SK-MEL-5 (cell line): ENCODE results near the gene FAM53B. TPM values are rescaled to one million over a fixed set of nuclear protein-coding genes. Genes with fewer than 3 reads are reported as not detected.
"Not testable (repeated sequence)": the region's sequence is repeated elsewhere in the genome, so short reads cannot be mapped to it uniquely, and the experiment has no call there.

Experiments used
- DNase-seq: peaks from one replicate; pipeline ENCODE4 v3.0.0-alpha.2; 2016; ENCODE audit warnings: low read depth, low spot score
- in situ Hi-C: cut with HindIII; loops from 2 replicates; pipeline ENCODE4 v1.10.0; 2016; ENCODE audit warnings: low sequenced_read_pairs, high pct_unique_total_duplicates, low pct_unique_long_range_greater_than_20kb
- polyA plus RNA-seq, 2 experiments: library from polyadenylated mRNA; depleted of rRNA; stranded (reverse); fragments of >200 nt; gene quantifications; 2 replicates each; pipeline ENCODE4 v1.2.3, GENCODE V29; 2015
- total RNA-seq: library from RNA; depleted of rRNA; stranded (reverse); fragments of >200 nt; shearing (Covaris generic); gene quantifications from 2 replicates; pipeline ENCODE4 v1.2.3, GENCODE V29; 2014; rRNA removed

Gene FAM53B, protein sequence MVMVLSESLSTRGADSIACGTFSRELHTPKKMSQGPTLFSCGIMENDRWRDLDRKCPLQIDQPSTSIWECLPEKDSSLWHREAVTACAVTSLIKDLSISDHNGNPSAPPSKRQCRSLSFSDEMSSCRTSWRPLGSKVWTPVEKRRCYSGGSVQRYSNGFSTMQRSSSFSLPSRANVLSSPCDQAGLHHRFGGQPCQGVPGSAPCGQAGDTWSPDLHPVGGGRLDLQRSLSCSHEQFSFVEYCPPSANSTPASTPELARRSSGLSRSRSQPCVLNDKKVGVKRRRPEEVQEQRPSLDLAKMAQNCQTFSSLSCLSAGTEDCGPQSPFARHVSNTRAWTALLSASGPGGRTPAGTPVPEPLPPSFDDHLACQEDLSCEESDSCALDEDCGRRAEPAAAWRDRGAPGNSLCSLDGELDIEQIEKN
- 58.1 and 68.2 TPM in 2 replicates for total RNA-seq
- 43.1 and 52.4 TPM in 2 replicates for polyA plus RNA-seq (2015; cell fraction: cytosol; rRNA removed)
- polyA plus RNA-seq (2015; cell fraction: nucleus; rRNA removed) = 24.6 and 27.5 TPM in 2 replicates

DNA sequence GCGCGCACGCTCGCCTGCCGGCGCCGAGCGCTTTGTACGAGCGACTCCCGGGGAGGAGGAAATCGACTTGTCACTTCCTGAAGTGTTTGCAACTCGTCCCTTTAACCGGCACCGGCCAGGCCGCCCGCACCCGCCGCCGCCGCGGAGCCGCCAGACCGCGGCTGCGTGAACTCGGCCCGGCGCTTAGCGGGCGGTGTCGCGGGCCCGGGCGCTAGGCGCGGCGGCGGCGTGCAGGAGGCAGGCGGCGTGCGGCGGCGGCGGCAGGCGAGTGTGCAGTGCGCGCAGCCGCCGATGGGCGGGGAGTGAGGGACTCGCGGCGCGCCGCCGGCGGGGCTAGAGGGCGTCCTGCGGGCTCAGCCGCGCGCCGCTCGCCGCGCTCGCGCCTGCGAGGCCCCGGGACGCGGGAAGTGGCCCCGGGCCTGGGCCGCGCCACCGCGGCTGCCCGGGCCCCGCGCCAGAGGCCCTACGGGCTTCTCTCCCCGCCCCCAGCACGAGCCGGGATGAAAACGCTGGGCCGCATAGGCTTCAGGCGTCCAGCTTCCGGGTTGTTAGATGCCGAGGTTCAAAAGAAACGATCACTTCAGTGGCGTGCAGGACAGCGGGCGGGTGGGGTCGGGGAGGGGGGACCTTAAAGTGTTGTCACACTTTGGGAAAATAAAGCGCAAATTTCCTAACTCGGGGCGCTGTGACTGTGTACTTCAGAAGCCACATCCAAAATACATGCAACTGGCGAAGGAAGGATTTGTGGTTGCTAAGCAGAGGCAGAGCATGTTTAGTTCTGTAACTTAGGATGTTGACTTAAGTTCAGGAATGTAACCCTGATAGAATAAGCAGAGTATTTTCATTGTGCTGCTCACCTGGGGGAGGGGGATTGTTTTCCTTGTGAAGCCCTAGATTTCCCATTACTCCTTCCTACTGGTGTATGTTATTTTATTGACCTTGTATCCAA is at the start of gene FAM53B:
Gene FAM53B (minus strand): TSS at position 277 of the 949 bp plus-strand sequence. CDS start 37,665 bp downstream, outside the sequence.
- DNase-seq = peak; percentile 64
- in situ Hi-C loops = no loop called here

DNA sequence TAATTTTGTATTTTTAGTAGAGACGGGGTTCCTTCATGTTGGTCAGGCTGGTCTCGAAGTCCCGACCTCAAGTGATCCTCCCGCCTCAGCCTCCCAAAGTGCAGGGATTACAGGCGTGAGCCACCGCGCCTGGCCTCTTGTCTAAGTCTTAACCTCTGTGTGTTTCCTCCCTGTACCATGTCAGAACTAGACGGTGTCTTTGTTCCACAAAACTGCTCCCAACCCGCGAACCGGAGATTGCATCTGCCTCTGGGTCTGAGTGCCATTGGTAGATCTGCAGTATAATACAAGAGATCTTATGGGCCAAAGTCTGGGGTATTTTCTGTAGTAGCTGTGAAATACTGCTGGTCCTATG is 48.8 kb upstream of the FAM53B start:
- no peak for DNase-seq
- in situ Hi-C loops = no loop called here

DNA sequence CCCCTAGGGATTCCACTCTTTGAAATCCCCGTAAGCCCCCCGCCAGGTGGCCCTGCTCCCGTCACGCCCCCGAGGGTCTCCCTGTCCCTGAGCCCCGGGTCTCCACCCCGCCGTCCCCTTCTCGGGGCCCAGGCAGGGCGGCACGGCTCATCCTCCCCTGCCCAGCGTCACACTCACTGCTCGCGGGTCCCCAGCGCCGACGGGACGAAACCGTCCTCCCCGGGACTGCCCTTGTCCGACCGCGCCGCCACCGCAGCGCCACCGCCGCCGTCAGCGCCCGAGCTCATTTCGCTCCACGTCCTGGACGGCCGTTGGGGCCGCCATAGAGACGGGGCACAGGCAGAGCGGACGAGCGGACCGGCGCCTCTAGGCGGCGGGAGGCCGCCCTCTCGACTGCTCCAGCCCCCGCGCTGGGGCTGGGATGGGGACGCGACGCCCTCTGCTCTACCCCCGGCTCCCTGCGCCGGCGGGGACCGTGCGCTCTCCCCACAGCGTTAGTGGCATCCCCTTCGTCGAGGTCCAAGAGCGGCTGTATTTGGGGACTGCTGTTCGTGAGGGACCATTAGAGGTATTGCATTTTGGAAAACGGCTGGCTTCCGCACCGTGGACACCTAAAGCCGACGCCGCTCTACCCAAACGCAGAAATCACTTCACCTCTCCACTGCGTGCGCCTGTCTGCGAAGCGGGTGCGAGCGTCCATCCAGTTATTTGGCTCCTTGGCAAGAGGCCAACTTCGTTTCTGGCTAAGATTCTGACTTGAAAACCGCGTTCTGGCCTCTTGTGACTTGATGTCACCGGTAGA is 47.6 kb upstream of the FAM53B start, which contains the start of gene EEF1AKMT2:
Gene EEF1AKMT2 (minus strand): TSS at position 341 of the 802 bp plus-strand sequence. CDS start 54 bp downstream, at position 287.
- in situ Hi-C loops = no loop called here

DNA sequence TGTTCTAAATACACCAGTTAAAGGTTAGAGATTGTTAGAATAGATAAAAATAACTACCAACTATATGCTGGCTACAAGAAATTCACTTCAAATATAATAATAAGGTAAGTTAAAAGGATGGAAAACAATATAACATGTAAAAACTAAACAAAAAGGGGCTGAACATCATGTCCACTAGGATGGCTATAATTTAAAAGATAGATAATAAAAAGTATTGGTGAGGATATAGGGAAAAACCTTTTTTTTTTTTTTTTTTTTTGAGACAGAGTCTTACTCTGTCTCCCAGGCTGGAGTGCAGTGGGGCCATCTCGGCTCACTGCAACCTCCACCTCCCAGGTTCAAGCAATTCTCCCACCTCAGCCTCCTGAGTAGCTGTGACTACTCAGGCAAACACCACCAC is 38.7 kb upstream of the FAM53B start:
- in situ Hi-C loops, DNase-seq: not testable (repeated sequence)

More for the DNA sequence above, 47.6 kb upstream of the FAM53B start, which contains the start of gene EEF1AKMT2:
- peak; percentile 80 for DNase-seq

DNA sequence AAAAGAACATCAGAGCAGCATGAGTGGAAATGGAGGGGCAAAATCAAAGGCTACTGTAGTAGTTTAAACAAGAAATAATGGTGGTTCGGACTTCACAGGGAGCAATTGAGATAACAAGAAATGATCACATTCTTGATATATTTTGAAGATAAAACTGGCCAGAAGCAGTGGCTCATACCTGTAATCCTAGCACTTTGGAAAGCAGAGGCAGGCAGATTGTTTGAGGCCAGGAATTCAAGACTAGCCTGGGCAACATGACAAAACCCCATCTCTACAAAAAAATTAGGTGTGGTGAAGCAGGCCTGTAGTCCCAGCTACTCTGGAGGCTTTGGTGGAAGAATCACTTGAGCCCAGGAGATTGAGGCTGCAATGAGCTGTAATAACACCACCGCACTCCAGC is 24.6 kb upstream of the FAM53B start:
- no peak for DNase-seq
- in situ Hi-C loops = no loop called here

DNA sequence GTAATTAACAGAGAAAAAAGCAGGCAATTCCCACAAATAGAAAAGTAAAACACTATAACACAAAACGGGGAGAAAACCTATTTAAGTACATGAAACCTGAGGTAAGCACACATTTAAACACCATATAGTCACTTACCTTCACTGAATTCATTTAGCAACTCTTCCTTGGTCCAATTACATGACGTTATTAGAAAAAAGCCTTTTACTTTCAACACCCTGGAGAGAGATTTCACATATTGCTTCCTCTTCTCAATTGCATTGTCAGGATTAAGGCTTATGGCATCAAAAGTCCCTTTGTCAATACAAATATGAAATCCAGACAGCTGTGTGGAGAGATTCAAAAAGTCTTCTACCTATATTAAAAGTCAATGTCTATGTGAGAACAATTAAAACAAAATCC is 21.1 kb upstream of the FAM53B start:
- in situ Hi-C loops = no loop called here
- DNase-seq = no peak

DNA sequence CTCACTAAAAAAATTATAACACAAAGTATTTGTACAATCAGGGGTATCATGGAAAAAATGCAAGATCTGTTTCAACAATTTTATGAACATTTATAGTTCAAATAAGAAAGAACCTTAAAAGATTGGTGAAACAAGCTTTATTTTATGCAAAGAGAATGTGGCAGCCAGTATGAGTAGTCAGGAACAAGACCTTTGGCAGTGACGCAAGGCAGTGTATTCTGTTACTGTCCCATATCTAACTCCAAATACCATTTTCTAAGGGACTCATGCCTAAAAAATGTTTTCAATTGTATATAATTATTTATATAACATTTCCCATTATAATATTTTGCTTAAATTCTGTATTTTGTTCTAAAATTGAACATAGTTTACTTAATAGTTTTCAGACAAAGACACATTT is 19.1 kb upstream of the FAM53B start:
- in situ Hi-C loops = no loop called here
- DNase-seq = no peak

DNA sequence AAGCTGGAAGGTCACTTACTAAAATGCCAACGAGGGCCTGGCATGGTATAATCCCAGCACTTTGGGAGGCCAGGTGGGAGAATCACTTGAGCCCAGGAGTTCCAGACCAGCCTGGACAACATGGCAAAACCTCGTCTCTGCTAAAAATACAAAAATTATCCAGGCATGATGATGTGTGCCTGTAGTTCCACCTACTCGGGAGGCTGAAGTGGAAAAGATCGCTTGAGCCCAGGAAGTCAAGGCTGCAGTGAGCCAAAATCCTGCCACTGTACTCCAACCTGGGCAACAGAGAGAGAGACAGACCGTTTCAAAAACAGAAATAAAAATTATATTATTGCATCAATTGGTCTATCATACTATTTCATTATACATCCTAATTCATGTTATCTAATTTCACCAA is 18.1 kb upstream of the FAM53B start:
- no peak for DNase-seq
- in situ Hi-C loops = no loop called here

DNA sequence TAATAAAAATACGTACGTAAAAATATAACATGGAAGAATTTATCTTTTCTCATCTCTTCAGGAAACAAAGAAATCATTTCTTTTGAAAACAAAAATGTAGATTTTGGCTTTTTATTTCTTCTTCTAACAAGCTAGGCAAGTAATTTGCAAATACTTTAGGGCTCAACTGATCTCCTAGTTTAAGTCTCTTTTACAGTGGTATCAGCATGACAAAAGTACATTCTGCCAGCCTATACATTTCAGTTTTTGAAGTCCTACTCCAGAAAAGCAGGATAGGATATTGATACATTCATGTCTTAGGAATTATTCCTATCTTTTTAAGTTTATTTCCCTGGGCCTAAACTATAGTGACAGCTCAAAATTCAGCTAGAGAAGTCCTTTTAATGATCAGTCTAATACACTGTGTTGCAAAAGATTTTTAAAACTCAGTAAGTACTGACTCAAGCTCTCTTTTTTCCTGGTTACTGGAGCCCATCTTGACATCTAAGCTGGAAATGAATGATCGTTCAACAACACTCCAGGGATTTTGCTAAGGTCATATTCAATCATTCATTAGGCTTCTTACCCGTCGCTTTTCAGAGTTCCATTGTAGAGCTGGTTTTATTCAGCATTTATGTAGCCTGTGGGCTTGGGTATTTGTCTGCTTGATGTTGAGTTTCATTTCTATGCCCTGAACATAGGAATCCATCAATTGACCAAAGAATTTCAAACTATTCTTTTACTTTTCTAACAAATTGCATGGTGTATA is 12.2 kb upstream of the FAM53B start:
- DNase-seq = peak; percentile 35
- in situ Hi-C loops = no loop called here

DNA sequence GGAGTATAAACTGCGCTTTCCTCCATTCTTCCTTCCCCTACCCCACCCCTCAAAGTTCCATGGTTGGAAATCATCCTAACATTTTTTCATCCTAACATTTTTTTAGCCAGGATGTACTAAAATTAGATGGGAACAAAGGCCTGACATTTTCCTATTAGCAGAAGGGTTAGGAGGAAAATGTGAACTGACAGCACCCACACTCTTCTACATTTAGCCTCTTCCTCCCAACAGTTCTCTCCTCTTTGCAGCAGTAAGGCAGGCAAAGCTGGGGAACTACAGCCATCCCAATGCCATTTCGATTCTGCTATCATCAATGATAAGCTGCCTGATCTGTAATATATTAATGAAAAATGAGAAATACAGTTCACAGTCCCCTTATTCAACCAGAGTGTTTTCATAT is 11.4 kb upstream of the FAM53B start:
- DNase-seq = no peak

DNA sequence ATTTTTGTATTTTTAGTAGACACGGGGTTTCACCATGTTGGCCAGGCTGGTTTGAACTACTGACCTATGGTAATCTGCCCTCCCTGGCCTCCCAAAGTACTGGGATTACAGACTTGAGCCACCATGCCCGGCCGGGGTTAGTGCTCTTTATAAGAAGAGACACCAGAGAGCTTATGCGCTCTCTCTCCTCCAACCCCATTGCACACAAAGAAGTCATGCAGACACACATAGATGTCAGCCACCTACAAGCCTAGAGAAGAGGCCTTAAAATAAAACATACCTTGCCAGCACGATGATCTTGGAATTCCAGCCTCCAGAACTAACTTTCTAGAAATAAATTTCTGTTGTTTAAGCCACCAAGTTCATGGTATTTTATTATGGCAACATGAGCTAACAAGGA is 10.0 kb upstream of the FAM53B start:
- DNase-seq = no peak
- in situ Hi-C loops = no loop called here

More for the DNA sequence above, 11.4 kb upstream of the FAM53B start:
- in situ Hi-C loops = no loop called here

DNA sequence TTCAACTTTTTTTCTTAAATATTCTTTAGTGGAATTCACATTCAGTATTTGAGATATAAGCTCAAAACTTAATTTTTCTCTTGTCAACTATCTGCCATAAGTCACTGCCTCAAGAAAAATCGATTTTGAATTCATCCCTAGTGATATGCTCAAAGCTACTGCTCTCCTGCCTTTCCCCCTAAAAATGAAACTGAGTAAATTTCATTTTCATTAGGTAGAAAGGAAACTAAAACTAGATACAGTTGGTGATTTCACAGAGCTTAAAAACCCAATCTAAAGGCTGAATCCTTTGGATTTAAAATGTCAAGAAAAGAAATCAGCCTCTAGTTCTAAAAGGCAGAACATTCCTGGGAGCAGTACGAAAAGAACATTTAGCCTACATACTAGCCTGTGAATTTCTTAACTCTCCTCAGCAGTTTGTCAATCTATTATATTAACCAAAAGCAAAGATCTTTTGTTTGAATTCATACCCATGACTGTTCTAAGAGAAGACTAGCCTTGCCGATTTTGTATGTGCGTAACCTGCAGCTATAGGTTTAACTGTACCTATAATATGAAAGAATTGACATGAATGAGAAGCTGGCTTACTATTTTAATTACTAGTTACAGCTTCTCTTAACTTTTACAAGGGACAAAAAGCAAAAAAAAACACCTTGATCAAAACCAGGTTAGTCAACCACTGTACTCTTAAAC is 4.9 kb upstream of the FAM53B start:
- in situ Hi-C loops = no loop called here
- no peak for DNase-seq

DNA sequence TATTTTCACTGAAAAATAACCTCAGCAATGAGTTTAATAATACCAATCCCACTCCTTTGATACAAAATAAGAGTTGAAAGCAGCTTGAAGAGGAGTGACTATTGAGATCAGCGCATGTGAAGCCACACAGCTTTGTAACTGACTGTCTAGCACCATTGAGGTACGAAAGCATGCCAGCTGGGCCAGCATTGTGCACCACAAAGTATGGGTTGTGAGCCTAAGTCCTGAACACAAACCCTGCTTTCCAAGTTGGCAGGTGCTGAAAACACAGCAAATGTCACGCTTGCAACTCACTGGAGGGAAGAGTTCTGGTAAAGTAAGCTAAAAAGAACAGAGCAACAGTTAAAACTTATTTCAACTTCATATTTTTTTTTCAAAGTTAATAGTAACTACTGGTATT is 4.0 kb upstream of the FAM53B start:
- in situ Hi-C loops = no loop called here
- no peak for DNase-seq

DNA sequence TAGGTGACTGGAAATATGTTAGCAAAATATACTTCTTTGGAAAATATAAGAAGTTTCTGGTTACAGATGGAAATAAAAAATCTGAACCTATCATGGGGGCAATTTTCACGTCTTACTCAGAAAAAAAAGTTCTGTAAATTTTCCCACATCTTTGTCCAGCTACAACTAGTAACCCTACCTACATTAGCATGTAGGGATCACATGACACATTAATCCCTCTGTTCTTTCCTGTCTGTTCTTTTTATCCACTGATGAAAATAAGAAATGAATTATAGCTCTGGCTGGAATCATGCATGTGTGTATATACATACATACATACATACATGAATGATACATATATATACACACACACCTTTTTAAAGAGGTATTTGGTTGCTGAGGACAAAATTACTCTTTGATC is 3.6 kb upstream of the FAM53B start:
- in situ Hi-C loops = no loop called here

DNA sequence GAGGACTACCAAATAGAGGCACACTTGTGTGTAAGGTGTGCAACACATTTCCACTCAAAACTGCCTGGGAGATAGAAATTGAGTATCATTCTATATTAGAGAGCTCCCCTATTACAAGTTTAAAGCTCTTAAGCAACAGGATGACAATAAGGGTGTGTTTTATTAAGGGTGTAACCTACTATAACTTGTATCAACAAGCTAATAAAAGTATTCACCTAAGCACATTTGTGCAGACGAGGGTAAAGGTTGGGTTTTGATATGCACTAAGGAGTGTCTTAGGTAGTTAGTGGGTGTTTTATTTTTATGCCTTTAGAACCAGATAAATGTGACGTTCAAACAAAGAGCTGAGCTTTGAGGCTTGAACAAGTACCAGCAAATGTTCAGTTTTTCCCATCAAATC is 2.8 kb upstream of the FAM53B start:
- no peak for DNase-seq
- in situ Hi-C loops = no loop called here

More for the DNA sequence above, 3.6 kb upstream of the FAM53B start:
- DNase-seq = no peak

DNA sequence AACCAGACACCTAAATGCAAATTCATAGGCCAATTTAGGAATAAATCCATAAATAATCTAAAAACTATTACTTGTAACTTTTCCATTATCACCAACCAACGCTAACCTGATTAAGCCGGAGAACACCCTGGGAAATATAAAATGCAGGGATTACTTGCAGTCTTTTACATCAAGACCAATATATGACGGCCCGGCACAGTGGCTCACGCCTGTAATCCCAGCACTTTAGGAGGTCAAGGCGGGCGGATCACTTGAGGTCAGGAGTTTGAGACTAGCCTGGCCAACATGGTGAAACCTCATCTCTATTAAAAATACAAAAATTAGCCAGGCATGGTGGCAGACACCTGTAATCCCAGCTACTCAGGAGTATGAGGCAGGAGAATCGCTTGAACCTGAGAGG is 2.3 kb upstream of the FAM53B start:
- DNase-seq = not testable (repeated sequence)

More for the DNA sequence above, 2.3 kb upstream of the FAM53B start:
- in situ Hi-C loops = not testable (repeated sequence)
